NB4 (cell line): ENCODE results near the gene ARF4.
"Not testable (repeated sequence)": the region's sequence is repeated elsewhere in the genome, so short reads cannot be mapped to it uniquely, and the experiment has no call there.

Source experiments
- DNase-seq: peaks from one replicate; pipeline ENCODE4 v3.0.0; 2010; ENCODE audit warnings: low read depth
- H3K4me3 ChIP-seq: one replicate; pipeline ENCODE4 v1.5.1; 2011; ENCODE audit warnings: mild to moderate bottlenecking, low read depth, low read length, moderate library complexity
- CTCF ChIP-seq: IDR thresholded peaks from one replicate; pipeline ENCODE4 v1.5.1; 2012; ENCODE audit warnings: low read depth, low read length
- MYC ChIP-seq: IDR thresholded peaks from 2 replicates; pipeline ENCODE4 v1.6.1; 2011; ENCODE audit warnings: low read depth, low read length
- POLR2A ChIP-seq: IDR thresholded peaks from 2 replicates; pipeline ENCODE4 v1.6.1; 2011; ENCODE audit warnings: mild to moderate bottlenecking; ENCODE audit not compliant: insufficient read length; ENCODE audit errors: extremely low read depth
- TF ChIP-seq, protein P1 (sequence below): IDR thresholded peaks from 2 replicates; pipeline ENCODE4 v1.6.1; 2011; ENCODE audit warnings: low read depth, low read length

The ARF4 gene

DNA sequence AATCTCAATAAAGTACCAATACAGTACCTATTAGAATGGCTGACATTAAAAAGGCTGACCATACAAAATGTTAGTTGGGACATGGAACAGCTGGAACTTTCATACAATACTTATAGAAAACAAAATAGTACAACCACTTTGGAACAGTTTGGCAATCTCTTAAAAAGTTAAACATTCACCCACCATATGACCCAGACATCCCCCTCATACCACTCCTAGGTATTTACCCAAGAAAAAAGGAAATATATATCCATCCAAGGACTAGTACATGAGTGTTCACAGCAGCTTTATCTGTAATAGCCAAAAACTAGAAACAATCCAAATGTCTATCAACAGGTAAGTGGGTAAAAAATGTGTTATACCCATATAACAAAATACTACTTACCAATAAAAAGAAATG is 25.2 kb upstream of the ARF4 start:
- H3K4me3 ChIP-seq: no peak overlapping the region
- DNase-seq: no peak
- TF ChIP-seq, protein P1, sequence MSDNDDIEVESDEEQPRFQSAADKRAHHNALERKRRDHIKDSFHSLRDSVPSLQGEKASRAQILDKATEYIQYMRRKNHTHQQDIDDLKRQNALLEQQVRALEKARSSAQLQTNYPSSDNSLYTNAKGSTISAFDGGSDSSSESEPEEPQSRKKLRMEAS: no peak
- TF ChIP-seq MYC (no peak), POLR2A (no peak), CTCF (no peak)

- no peak for DNase-seq
- H3K4me3 ChIP-seq: no peak overlapping the region
- TF ChIP-seq, protein P1: no peak
- TF ChIP-seq CTCF: no peak
- no peak for TF ChIP-seq MYC
- no peak for TF ChIP-seq POLR2A
Observed at GRCh38 chr3:57617739-57618138, 20.6 kb upstream of the ARF4 start.

- no peak overlapping the region for H3K4me3 ChIP-seq
- no peak for DNase-seq
- TF ChIP-seq POLR2A: no peak
- TF ChIP-seq, protein P1: no peak
Observed at GRCh38 chr3:57616233-57616632, 19.1 kb upstream of the ARF4 start.

DNA sequence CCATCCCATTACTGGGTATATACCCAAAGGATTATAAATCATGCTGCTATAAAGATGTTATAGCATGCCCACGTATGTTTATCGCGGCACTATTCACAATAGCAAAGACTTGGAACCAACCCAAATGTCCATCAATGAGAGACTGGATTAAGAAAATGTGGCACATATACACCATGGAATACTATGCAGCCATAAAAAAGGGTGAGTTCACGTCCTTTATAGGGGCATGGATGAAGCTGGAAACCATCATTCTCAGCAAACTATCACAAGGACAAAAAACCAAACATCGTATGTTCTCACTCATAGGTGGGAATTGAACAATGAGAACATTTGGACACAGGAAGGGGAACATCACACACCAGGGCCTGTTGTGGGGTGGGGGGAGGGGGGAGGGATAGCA is 14.7 kb upstream of the ARF4 start:
- not testable (repeated sequence) for DNase-seq, H3K4me3 ChIP-seq

- no peak overlapping the region for H3K4me3 ChIP-seq
- no peak for DNase-seq
- no peak for TF ChIP-seq POLR2A
- TF ChIP-seq, protein P1: no peak
- no peak for TF ChIP-seq MYC
- TF ChIP-seq CTCF: no peak
Observed at GRCh38 chr3:57605683-57606082, 8.5 kb upstream of the ARF4 start.

DNA sequence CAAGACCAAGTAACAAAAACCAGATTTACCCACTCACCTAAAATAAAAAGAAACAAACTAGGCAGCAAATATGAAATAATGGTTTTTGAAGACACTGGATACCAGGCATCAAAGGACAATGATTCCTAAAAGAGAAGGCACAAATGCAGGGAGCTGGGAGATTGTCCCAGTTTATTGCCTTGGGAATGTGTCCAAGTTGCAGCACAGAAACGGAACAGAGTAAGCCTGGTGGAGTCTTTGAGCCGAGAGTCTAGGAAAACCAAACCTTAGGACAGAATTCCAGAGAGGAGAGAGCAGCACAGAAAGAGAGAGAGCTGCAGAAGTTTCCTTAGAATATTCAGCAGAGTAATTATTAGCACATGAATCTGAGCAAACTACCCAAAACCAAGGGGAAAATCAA is 7.8 kb upstream of the ARF4 start:
- H3K4me3 ChIP-seq: no peak overlapping the region
- no peak for TF ChIP-seq MYC
- TF ChIP-seq, protein P1: no peak
- TF ChIP-seq POLR2A: no peak
- TF ChIP-seq CTCF: no peak
- no peak for DNase-seq

- TF ChIP-seq MYC: no peak
- no peak for TF ChIP-seq POLR2A
- TF ChIP-seq, protein P1: no peak
- no peak for TF ChIP-seq CTCF
- no peak overlapping the region for H3K4me3 ChIP-seq
- no peak for DNase-seq
Observed at GRCh38 chr3:57600195-57600594, 3.1 kb upstream of the ARF4 start.
